TTC549 (cell line): ENCODE results near the gene CEP72.
"Not testable (repeated sequence)": the region's sequence is repeated elsewhere in the genome, so short reads cannot be mapped to it uniquely, and the experiment has no call there.

Experiments
- FAIRE-seq: peaks from 2 replicates; lab custom pipeline; 2012; peaks lifted over from hg19 to GRCh38; lab: Jason Lieb, UNC

Gene CEP72

GRCh38 chr5:684751-685216, 72.6 kb downstream of the CEP72 start:
- FAIRE-seq = no peak

- no peak for FAIRE-seq
Observed at GRCh38 chr5:685262-686171, 73.4 kb downstream of the CEP72 start.

DNA sequence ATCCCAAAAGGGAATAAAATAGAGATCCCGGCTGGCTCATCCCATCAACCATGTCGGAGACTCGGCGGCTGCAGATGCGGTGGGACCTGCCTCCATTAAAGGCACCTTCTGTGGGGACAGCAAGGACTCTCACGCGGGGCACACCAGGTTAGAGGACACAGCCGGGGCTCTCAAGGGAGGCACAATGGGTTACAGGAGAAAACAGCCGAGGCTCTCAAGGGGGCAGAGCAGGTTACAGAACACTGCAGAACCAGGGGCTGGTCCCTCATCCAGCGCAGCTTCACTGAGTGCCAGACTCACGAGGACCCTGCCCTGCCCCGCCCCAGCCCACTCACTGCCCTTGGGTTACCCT, 74.0 kb downstream of the CEP72 start:
- not testable (repeated sequence) for FAIRE-seq

GRCh38 chr5:686936-687335, 74.8 kb downstream of the CEP72 start:
- FAIRE-seq = not testable (repeated sequence)

GRCh38 chr5:688348-689010, 76.3 kb downstream of the CEP72 start:
- not testable (repeated sequence) for FAIRE-seq

GRCh38 chr5:690293-690692, 78.2 kb downstream of the CEP72 start:
- FAIRE-seq = not testable (repeated sequence)

DNA sequence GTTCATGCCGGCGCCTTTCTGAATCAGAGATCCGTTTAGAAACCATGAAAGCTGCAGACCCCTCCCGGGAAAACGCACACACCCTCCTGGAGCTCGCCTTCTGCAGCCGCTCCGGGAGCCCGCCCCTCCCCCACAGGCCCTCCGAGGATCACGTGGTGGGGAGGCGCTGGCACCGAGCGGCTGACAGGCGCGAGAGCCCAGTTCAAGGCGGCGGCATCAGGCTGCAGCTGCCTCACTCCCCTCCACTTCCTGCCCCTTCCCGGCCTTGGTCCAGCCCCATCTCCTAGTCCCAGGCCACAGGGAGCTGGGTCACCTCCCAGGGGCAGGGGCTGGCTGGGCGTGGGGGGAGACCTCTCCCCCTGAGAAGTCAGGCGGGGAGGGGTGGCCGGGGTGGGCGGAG, 78.9 kb downstream of the CEP72 start:
- FAIRE-seq = not testable (repeated sequence)

GRCh38 chr5:691817-692528, 79.8 kb downstream of the CEP72 start:
- FAIRE-seq = no peak

GRCh38 chr5:692529-693041, 80.4 kb downstream of the CEP72 start:
- FAIRE-seq = not testable (repeated sequence)

DNA sequence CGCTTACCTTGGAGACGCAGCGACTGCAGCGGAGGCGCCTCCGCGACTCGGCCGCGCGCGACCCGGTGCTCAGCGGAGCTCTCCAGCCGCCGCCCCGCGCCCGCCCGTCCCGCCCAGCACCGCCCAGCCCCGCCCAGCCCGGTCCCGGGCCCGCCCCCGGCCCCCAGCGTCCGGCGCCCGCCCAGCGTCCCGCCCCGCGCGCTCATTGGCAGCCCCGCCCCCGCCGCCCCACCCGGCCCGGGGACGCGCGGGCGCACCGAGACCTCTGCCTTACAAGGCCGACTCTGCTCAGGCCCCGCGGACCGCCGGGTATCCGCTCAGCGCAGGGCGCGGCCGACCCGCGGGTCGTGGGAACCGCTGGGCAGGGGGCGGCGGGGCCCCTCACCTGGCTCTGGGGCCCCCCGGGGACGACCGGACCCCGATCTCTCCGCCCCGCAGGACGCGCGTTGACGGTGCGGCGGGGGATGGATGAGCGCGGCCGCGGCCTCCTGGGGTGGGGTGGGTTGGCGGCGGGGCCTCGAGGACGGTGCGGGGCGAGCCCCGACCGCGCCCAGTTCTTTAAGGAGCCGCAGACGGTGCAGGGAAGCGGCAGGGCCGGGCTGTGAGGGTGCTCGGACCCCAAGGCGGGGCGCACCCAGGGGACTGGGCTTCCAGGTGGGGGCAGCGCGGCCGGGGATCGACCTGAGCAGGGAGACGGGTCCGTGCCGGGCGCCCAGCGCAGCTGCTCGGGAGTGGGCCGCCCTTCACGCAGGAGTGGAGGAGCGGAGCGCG, 81.3 kb downstream of the CEP72 start, which contains the start of gene TPPP:
Gene TPPP (minus strand): TSS at position 82 of the 771 bp plus-strand sequence. CDS start 15,292 bp downstream, outside the sequence.
- not testable (repeated sequence) for FAIRE-seq

DNA sequence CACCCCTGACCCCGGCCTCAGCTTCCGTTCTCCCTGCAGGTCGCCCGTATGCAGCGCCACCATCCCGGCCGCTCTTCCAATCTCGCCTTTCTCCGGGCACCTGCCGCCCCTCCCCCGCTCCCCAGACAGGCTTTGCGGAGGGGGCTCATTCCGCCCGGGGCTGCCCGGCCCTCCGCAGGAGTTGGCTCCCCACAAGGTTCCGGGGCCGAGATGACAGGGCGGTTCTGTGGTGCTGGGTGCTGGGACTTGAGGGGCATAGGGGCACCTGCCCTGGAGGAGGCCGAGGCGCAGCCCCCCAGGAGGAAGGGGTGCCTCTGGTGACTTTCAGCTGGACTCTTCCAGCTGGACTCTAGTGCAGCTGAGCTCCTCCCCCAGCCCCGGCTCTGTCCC, 81.9 kb downstream of the CEP72 start:
- FAIRE-seq = not testable (repeated sequence)

GRCh38 chr5:695475-695874, 83.3 kb downstream of the CEP72 start:
- not testable (repeated sequence) for FAIRE-seq

DNA sequence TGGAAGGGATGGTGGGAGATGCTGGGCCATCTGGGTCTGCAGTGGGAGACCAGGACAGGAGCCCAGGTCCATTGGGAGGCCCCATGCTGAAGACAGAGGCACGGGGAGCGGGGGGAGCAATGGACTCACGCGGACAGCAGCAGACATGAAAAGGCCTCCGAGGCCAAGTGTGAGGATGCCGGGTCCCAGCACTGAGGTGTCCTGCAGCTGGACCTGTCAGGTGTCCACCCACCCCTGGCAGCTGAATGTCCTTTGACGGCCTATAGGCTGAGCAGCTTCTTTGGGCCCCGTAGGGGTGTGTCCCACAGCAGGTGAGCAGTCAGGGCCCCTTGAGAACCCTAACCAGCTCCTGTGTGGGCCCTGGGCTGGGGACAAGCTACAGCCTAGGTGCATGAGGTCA, 84.1 kb downstream of the CEP72 start:
- FAIRE-seq = not testable (repeated sequence)

DNA sequence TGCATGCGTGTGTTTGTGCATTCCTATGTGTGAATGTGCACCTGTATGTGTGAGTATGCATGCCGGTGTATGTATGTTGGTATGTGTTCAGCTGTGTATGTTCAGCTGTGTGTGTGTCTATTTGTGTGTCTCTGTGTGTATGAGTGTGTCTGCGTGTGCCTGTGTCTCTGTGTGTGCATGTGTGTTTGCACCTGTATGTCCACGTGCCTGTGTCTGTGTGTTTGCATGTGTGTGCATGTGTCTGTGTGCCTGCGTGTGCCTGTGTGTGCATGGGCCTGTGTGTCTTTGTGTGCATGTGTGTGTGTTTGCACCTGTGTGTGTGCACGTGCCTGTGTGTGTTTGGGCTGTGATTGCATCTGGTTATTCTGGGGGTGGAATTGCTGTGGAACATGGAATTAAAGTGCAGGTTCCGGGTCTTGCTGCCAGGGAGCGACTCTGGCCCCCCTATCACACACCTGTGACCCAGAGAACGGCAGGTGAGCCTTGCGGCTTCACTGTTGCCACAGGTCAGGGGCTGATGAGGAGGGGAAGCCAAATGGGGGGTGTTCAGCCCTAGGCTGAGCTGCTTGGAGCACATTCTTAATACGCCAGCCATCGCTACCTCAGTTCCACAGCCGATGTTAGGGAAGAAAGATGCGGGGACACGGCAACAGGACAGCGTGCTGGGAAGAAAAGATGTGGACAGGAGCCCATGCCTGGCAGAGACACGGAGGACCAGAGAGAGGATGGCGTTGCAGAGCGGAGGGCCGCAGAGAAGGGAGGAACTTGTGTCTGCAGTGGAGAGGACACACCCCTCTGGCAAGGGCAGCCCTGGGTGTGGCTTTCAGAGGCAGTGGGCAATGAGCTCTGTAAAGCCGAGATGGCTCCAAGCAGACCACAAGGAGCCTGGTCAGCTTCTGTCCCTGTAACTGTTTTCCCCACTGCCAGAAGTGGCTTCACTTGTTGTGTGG, 84.9 kb downstream of the CEP72 start:
- not testable (repeated sequence) for FAIRE-seq
